DMS114 treated with DMSO at 0.1 percent for 48 hours (cell line): ENCODE data around the gene HAL.

ENCODE experiments used
- DNase-seq: peaks from one replicate; lab custom pipeline; 2025; ENCODE audit not compliant: unreplicated experiment; lab: John Stamatoyannopoulos, UW

The HAL gene

DNA sequence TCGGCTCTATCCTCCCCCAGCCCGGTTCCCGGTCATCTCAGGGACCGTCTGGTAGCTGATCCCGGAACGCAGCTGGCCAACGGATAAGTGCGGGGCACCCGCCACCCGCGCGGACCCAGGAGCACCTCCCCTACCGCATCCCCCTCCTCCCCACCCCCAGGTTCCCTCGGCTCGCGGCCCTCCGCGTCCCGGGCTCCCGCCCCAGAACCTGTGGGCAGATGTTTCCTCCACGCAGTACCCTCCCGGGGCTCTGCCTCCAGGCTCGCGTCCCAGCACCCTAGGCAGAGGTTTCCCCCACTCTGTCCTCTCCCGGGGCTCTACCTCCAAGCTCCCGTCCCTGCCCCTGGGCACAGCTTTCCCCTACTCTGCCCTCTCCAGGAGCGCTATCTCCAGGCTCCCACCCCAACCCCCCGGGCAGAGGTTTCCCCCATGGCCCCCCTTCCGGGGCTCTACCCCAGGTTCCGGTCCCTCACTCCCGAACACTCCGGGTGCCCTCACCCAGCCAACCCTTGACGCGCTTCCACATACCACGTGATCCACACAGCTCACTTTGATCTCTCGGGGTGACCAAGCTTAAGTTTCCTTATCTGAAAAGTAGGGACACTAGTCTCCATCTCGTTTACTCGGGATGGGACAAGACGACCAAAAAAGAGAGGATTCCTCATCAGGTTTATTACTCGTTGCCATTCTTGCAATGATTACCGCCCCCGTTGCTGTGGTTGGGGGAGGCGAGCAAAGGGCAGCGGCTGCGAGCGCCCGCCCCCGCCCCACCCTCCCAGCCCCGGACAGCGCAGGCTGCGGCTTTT is 53.4 kb downstream of the HAL start, which contains the start of gene CCDC38:
CCDC38 (minus strand) TSS at position 91 of the 806 bp plus-strand sequence. CDS start 6,105 bp downstream, outside the sequence.
- DNase-seq, result peak; percentile 51

DNA sequence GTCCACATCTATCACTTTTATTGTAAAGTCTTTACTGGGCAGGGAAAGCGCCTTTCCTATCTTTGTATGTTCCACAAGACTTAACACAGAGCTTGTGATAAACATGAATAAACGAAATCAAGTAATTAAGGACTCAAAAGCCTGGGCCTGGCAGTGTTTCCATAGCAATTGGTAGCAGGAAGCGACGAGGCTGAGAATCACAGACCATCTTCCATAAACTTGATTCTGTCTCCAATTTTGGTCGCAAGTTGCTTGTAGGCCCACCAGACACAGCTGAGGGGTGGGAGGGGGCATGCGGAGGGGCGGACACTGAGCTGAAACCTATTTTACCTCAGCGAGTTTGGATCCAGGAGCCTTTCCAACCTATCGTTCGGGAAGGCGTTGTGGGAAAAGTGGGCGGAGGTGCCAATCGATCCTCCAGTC is 54.0 kb downstream of the HAL start:
- DNase-seq, result peak; percentile 14

DNA sequence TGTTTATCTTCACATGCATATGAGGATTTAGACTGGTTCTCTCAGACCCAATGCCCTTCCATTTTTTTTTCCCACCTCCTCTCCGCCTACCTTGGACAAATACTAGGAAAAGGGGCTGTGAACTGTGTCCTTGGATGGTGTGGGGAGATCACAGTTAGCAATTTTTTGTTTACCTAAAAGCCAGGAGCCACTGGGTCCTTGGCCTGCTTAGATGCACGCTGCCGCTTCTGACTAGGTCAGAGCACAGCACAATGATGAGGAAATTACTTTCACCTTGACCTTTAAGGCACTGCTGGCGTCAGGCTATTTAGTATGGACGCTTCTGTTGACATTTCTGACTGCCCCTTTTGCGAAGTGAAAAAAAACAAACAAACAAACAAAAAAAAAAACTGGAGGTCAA is 55.6 kb downstream of the HAL start:
- DNase-seq, result no peak
